ENCODE measurements around the gene PSMD1.

The PSMD1 gene

GRCh38 chr2:231213931-231214642 is 157.4 kb downstream of the PSMD1 start:
- no peak for DNase-seq

GRCh38 chr2:231218366-231218765 is 161.7 kb downstream of the PSMD1 start:
- no peak for DNase-seq

- DNase-seq = no peak
Observed at GRCh38 chr2:231219289-231219688, 162.6 kb downstream of the PSMD1 start.

- DNase-seq = no peak
Observed at GRCh38 chr2:231221761-231222160, 165.1 kb downstream of the PSMD1 start.

Data from stimulated activated CD4-positive, alpha-beta T cell treated with anti-CD3 and anti-CD28 coated beads, Interleukin-1b, Interleukin-23, amount 100 ng/mL, for 48 hours (primary cell).